ENCODE measurements around the gene CORIN. TPM values are rescaled to one million over a fixed set of nuclear protein-coding genes. Genes with fewer than 3 reads are reported as not detected.

Gene CORIN
- polyA plus RNA-seq, 1 donor (not counting 4 experiments of a cell fraction or from before 2014, with no cell fraction given): 0.14 TPM

- no peaks in the 10 kb centered on the region for H3K79me2 ChIP-seq (ENCODE audit: control insufficient read depth, insufficient read depth, low read length)
- no peak for TF ChIP-seq EZH2 (IDR thresholded peaks at IDR 0.05; ENCODE audit: low read length)
- TF ChIP-seq, protein P1, sequence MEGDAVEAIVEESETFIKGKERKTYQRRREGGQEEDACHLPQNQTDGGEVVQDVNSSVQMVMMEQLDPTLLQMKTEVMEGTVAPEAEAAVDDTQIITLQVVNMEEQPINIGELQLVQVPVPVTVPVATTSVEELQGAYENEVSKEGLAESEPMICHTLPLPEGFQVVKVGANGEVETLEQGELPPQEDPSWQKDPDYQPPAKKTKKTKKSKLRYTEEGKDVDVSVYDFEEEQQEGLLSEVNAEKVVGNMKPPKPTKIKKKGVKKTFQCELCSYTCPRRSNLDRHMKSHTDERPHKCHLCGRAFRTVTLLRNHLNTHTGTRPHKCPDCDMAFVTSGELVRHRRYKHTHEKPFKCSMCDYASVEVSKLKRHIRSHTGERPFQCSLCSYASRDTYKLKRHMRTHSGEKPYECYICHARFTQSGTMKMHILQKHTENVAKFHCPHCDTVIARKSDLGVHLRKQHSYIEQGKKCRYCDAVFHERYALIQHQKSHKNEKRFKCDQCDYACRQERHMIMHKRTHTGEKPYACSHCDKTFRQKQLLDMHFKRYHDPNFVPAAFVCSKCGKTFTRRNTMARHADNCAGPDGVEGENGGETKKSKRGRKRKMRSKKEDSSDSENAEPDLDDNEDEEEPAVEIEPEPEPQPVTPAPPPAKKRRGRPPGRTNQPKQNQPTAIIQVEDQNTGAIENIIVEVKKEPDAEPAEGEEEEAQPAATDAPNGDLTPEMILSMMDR (optimal IDR thresholded peaks at IDR 0.05 in 1 of 3, IDR thresholded peaks at IDR 0.05 in 1 of 3, conservative IDR thresholded peaks at IDR 0.05 in 1 of 3; ENCODE audit: extremely low read depth in 1 of 3, insufficient read depth in 2 of 3, low read length in 3 of 3): no peak
- H3K9ac ChIP-seq (ENCODE audit: control insufficient read depth, extremely low read depth, insufficient read depth, low read length): no peak overlapping the region
- H3K4me2 ChIP-seq (ENCODE audit: control insufficient read depth, extremely low read depth, insufficient read depth, low read depth, low read length): no peak overlapping the region
- DNase-seq (ENCODE audit: low read depth, low spot score) (no peak), FAIRE-seq (no peak)
- no peak overlapping the region for H3K27ac ChIP-seq (ENCODE audit: control insufficient read depth, insufficient read depth, low read length)
- H3K27me3 ChIP-seq (ENCODE audit: control insufficient read depth, extremely low read depth, insufficient read depth, low read length): no peaks in the 10 kb centered on the region
- no peaks in the 10 kb centered on the region for H3K36me3 ChIP-seq (ENCODE audit: control insufficient read depth in 2 of 2, extremely low read depth in 1 of 2, insufficient read depth in 2 of 2, low read length in 2 of 2)
- H3K4me1 ChIP-seq (ENCODE audit: control insufficient read depth, extremely low read depth, insufficient read depth, low read length): no peaks in the 10 kb centered on the region
- H3K4me3 ChIP-seq (ENCODE audit: control insufficient read depth in 2 of 3, extremely low read depth in 1 of 3, insufficient read depth in 2 of 3, low read depth in 1 of 3, low read length in 3 of 3): no peak overlapping the region
- no peaks in the 10 kb centered on the region for H4K20me1 ChIP-seq (ENCODE audit: control insufficient read depth, extremely low read depth, insufficient read depth, low read length)
- no peaks in the 10 kb centered on the region for H3K9me1 ChIP-seq (ENCODE audit: control insufficient read depth, extremely low read depth, insufficient read depth, low read length)
- dilution Hi-C loops (cut with MboI; ENCODE audit: extremely low pct_ligation_motif_present, low sequenced_read_pairs): no loop called here
- H3K9me3 ChIP-seq (ENCODE audit: control insufficient read depth, low read depth, low read length): no peaks in the 10 kb centered on the region
- H2AFZ ChIP-seq (ENCODE audit: control insufficient read depth, low read length): no peak overlapping the region
Observed at GRCh38 chr4:47863486-47863885, 25.6 kb upstream of the CORIN start.

- Histone ChIP-seq H3K4me3 (ENCODE audit: control insufficient read depth in 2 of 3, extremely low read depth in 1 of 3, insufficient read depth in 2 of 3, low read depth in 1 of 3, low read length in 3 of 3) (no peak overlapping the region), H3K4me2 (ENCODE audit: control insufficient read depth, extremely low read depth, insufficient read depth, low read depth, low read length) (no peak overlapping the region), H3K9me3 (ENCODE audit: control insufficient read depth, low read depth, low read length) (no peaks in the 10 kb centered on the region), H3K27ac (ENCODE audit: control insufficient read depth, insufficient read depth, low read length) (no peak overlapping the region), H3K9ac (ENCODE audit: control insufficient read depth, extremely low read depth, insufficient read depth, low read length) (no peak overlapping the region), H2AFZ (ENCODE audit: control insufficient read depth, low read length) (no peak overlapping the region), H3K27me3 (ENCODE audit: control insufficient read depth, extremely low read depth, insufficient read depth, low read length) (no peaks in the 10 kb centered on the region), H3K4me1 (ENCODE audit: control insufficient read depth, extremely low read depth, insufficient read depth, low read length) (no peaks in the 10 kb centered on the region), H3K36me3 (ENCODE audit: control insufficient read depth in 2 of 2, extremely low read depth in 1 of 2, insufficient read depth in 2 of 2, low read length in 2 of 2) (no peaks in the 10 kb centered on the region), H4K20me1 (ENCODE audit: control insufficient read depth, extremely low read depth, insufficient read depth, low read length) (no peaks in the 10 kb centered on the region), H3K79me2 (ENCODE audit: control insufficient read depth, insufficient read depth, low read length) (no peaks in the 10 kb centered on the region), H3K9me1 (ENCODE audit: control insufficient read depth, extremely low read depth, insufficient read depth, low read length) (no peaks in the 10 kb centered on the region)
- no peak for TF ChIP-seq EZH2 (IDR thresholded peaks at IDR 0.05; ENCODE audit: low read length)
- TF ChIP-seq, protein P1 (optimal IDR thresholded peaks at IDR 0.05 in 1 of 3, IDR thresholded peaks at IDR 0.05 in 1 of 3, conservative IDR thresholded peaks at IDR 0.05 in 1 of 3; ENCODE audit: extremely low read depth in 1 of 3, insufficient read depth in 2 of 3, low read length in 3 of 3): no peak
- FAIRE-seq: no peak
- DNase-seq (ENCODE audit: low read depth, low spot score): no peak
- dilution Hi-C loops (cut with MboI; ENCODE audit: extremely low pct_ligation_motif_present, low sequenced_read_pairs): no loop called here
Observed at GRCh38 chr4:47862297-47862696, 24.4 kb upstream of the CORIN start.

Data from keratinocyte (primary cell).